HG03378 (cell line): Measurements from ENCODE around the gene SERPINA5.
"Not testable (repeated sequence)": the region's sequence is repeated elsewhere in the genome, so short reads cannot be mapped to it uniquely, and the experiment has no call there.

ENCODE experiments used
- ATAC-seq: cut with Tn5 transposase; IDR thresholded peaks from one replicate; pipeline ENCODE4 v1.9.1; 2021; ENCODE audit warnings: mild to moderate bottlenecking, moderate library complexity; ENCODE audit not compliant: unreplicated experiment

Gene SERPINA5

GRCh38 chr14:94573475-94574277 is 7.5 kb upstream of the SERPINA5 start:
- no peak for ATAC-seq

GRCh38 chr14:94574336-94574735 is 6.9 kb upstream of the SERPINA5 start:
- ATAC-seq, result no peak

GRCh38 chr14:94575730-94576585 is 5.3 kb upstream of the SERPINA5 start:
- no peak for ATAC-seq

- ATAC-seq, result not testable (repeated sequence)
These were observed 3.8 kb upstream of the SERPINA5 start for GRCh38 chr14:94577472-94577871.

- no peak for ATAC-seq
These were observed 2.5 kb upstream of the SERPINA5 start for GRCh38 chr14:94578712-94579111.

GRCh38 chr14:94582199-94582750 is 1.0 kb downstream of the SERPINA5 start:
- ATAC-seq, result no peak

- ATAC-seq, result no peak
These were observed 1.6 kb downstream of the SERPINA5 start for GRCh38 chr14:94582851-94583250.

- ATAC-seq, result no peak
These were observed 2.3 kb downstream of the SERPINA5 start for GRCh38 chr14:94583557-94583956.

- no peak for ATAC-seq
These were observed 3.5 kb downstream of the SERPINA5 start for GRCh38 chr14:94584591-94585280.

- no peak for ATAC-seq
These were observed 5.4 kb downstream of the SERPINA5 start for GRCh38 chr14:94586635-94587034.

- no peak for ATAC-seq
These were observed 7.1 kb downstream of the SERPINA5 start for GRCh38 chr14:94588311-94588710.

GRCh38 chr14:94591073-94591472 is 9.8 kb downstream of the SERPINA5 start:
- ATAC-seq, result no peak

GRCh38 chr14:94591871-94592270 is 10.6 kb downstream of the SERPINA5 start:
- ATAC-seq, result no peak

GRCh38 chr14:94592457-94592856 is 11.2 kb downstream of the SERPINA5 start:
- no peak for ATAC-seq

GRCh38 chr14:94593376-94593748 is 12.1 kb downstream of the SERPINA5 start:
- no peak for ATAC-seq

- ATAC-seq, result no peak
These were observed 12.7 kb downstream of the SERPINA5 start for GRCh38 chr14:94593749-94594431.

GRCh38 chr14:94594441-94594840 is 13.2 kb downstream of the SERPINA5 start:
- no peak for ATAC-seq

- no peak for ATAC-seq
These were observed 14.7 kb downstream of the SERPINA5 start for GRCh38 chr14:94595912-94596311.

GRCh38 chr14:94596361-94596760 is 15.1 kb downstream of the SERPINA5 start:
- ATAC-seq, result no peak

- ATAC-seq, result no peak
These were observed 16.6 kb downstream of the SERPINA5 start for GRCh38 chr14:94597788-94598187.

GRCh38 chr14:94598506-94598815 is 17.2 kb downstream of the SERPINA5 start:
- ATAC-seq, result no peak
